Measurements from ENCODE around the gene CTDP1. TPM values are rescaled to one million over a fixed set of nuclear protein-coding genes. Genes with fewer than 3 reads are reported as not detected.

CTDP1 gene
- total and polyA plus RNA-seq, 5 donors from 2014 or later: 12.9 to 59.7 (median 16.7) TPM

GRCh38 chr18:79775441-79776221 lies 96.0 kb downstream of the CTDP1 start:
- Histone ChIP-seq H3K27ac (ENCODE audit: insufficient read depth, low read length, poor library complexity, severe bottlenecking) (no peak overlapping the region), H3K4me3 (ENCODE audit: low read depth, low read length) (no peak overlapping the region), H3K27me3 (ENCODE audit: control insufficient read depth, insufficient read depth, low read length) (no peaks in the 10 kb centered on the region), H3K4me1 (ENCODE audit: control insufficient read depth, insufficient read depth, low read length, poor library complexity, severe bottlenecking) (no peaks in the 10 kb centered on the region), H3K9me3 (ENCODE audit: control insufficient read depth in 2 of 2, low read length in 2 of 2) (no peaks in the 10 kb centered on the region), H3K36me3 (ENCODE audit: control insufficient read depth, insufficient read depth, low read length) (no peaks in the 10 kb centered on the region)
- Mint-ChIP-seq H3K36me3 (no peaks in the 10 kb centered on the region), H3K27ac (no peak overlapping the region), H3K27me3 (no peaks in the 10 kb centered on the region), H3K4me3 (no peak overlapping the region), H3K4me1 (no peaks in the 10 kb centered on the region), H3K9me3 (peaks cover 0 to 6% (median 1%) of the 10 kb centered on the region in 7 donors)
- no peak for ATAC-seq (ENCODE audit: low read depth in 2 of 2)
- DNase-seq: no peak

- Histone ChIP-seq H3K4me3 (ENCODE audit: low read depth, low read length) (no peak overlapping the region), H3K27me3 (ENCODE audit: control insufficient read depth, insufficient read depth, low read length) (no peaks in the 10 kb centered on the region), H3K27ac (ENCODE audit: insufficient read depth, low read length, poor library complexity, severe bottlenecking) (no peak overlapping the region), H3K9me3 (ENCODE audit: control insufficient read depth in 2 of 2, low read length in 2 of 2) (no peaks in the 10 kb centered on the region), H3K4me1 (ENCODE audit: control insufficient read depth, insufficient read depth, low read length, poor library complexity, severe bottlenecking) (no peaks in the 10 kb centered on the region), H3K36me3 (ENCODE audit: control insufficient read depth, insufficient read depth, low read length) (no peaks in the 10 kb centered on the region)
- H3K4me1 Mint-ChIP-seq: no peaks in the 10 kb centered on the region
- peaks cover 0 to 6% (median 1%) of the 10 kb centered on the region in 7 donors for H3K9me3 Mint-ChIP-seq
- H3K27me3 Mint-ChIP-seq: no peaks in the 10 kb centered on the region
- H3K27ac Mint-ChIP-seq: no peak overlapping the region
- no peak overlapping the region for H3K4me3 Mint-ChIP-seq
- no peaks in the 10 kb centered on the region for H3K36me3 Mint-ChIP-seq
- DNase-seq (no peak), ATAC-seq (ENCODE audit: low read depth in 2 of 2) (no peak)
These were observed 97.1 kb downstream of the CTDP1 start for GRCh38 chr18:79776674-79777073.

GRCh38 chr18:79778291-79778791 lies 98.7 kb downstream of the CTDP1 start:
- Histone ChIP-seq H3K4me1 (ENCODE audit: control insufficient read depth, insufficient read depth, low read length, poor library complexity, severe bottlenecking) (no peaks in the 10 kb centered on the region), H3K4me3 (ENCODE audit: low read depth, low read length) (no peak overlapping the region), H3K27ac (ENCODE audit: insufficient read depth, low read length, poor library complexity, severe bottlenecking) (no peak overlapping the region), H3K9me3 (ENCODE audit: control insufficient read depth in 2 of 2, low read length in 2 of 2) (no peaks in the 10 kb centered on the region), H3K27me3 (ENCODE audit: control insufficient read depth, insufficient read depth, low read length) (no peaks in the 10 kb centered on the region), H3K36me3 (ENCODE audit: control insufficient read depth, insufficient read depth, low read length) (no peaks in the 10 kb centered on the region)
- no peak overlapping the region for H3K4me3 Mint-ChIP-seq
- no peak for ATAC-seq (ENCODE audit: low read depth in 2 of 2)
- no peaks in the 10 kb centered on the region for H3K27me3 Mint-ChIP-seq
- no peaks in the 10 kb centered on the region for H3K4me1 Mint-ChIP-seq
- no peak overlapping the region for H3K27ac Mint-ChIP-seq
- peaks cover 0 to 6% (median 1%) of the 10 kb centered on the region in 7 donors for H3K9me3 Mint-ChIP-seq
- no peaks in the 10 kb centered on the region for H3K36me3 Mint-ChIP-seq
- no peak for DNase-seq

DNA sequence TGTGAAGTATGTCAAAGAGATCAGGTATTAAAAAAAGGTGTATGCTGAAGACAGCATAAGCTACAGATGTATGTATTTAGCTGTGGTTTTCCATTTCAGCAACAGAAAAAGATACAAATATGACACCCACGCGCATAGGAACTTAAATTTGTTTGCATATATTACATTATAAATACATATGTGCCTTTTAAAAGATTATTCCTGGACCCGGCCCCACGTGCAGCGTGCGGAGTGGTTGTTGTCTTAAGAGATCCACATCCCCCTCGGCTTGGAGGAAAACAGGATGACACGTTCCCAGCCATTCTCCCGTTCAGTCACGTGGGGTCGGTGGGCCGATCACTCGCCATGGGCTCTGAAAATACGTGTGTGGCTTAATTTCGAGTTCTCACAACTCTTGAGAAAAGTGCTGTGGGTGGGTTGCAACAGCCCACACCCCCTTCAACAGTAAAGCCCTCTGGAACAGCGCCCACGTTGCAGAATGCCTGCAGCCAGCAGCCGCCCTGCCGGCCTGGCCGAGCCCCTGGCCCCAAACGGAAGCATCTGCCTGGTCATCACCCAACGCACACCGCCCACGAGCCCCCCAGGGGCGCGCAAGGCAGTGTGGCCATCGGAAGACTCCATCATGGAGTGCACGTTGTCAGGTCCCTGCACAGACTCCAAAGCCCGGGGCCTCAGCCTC lies 99.6 kb downstream of the CTDP1 start:
- H3K9me3 Mint-ChIP-seq: peaks cover 0 to 6% (median 1%) of the 10 kb centered on the region in 7 donors
- H3K4me3 Mint-ChIP-seq: no peak overlapping the region
- H3K27me3 ChIP-seq (ENCODE audit: control insufficient read depth, insufficient read depth, low read length): no peaks in the 10 kb centered on the region
- no peaks in the 10 kb centered on the region for H3K9me3 ChIP-seq (ENCODE audit: control insufficient read depth in 2 of 2, low read length in 2 of 2)
- H3K4me3 ChIP-seq (ENCODE audit: low read depth, low read length): no peak overlapping the region
- H3K27me3 Mint-ChIP-seq: peaks cover 4% of the 10 kb centered on the region
- H3K36me3 ChIP-seq (ENCODE audit: control insufficient read depth, insufficient read depth, low read length): no peaks in the 10 kb centered on the region
- no peaks in the 10 kb centered on the region for H3K4me1 Mint-ChIP-seq
- H3K27ac Mint-ChIP-seq: no peak overlapping the region
- ATAC-seq (ENCODE audit: low read depth in 2 of 2): no peak
- H3K27ac ChIP-seq (ENCODE audit: insufficient read depth, low read length, poor library complexity, severe bottlenecking): no peak overlapping the region
- DNase-seq: no peak
- H3K36me3 Mint-ChIP-seq: no peaks in the 10 kb centered on the region
- no peaks in the 10 kb centered on the region for H3K4me1 ChIP-seq (ENCODE audit: control insufficient read depth, insufficient read depth, low read length, poor library complexity, severe bottlenecking)

GRCh38 chr18:79779700-79780190 lies 100.1 kb downstream of the CTDP1 start:
- Histone ChIP-seq H3K9me3 (ENCODE audit: control insufficient read depth in 2 of 2, low read length in 2 of 2) (no peaks in the 10 kb centered on the region), H3K27me3 (ENCODE audit: control insufficient read depth, insufficient read depth, low read length) (no peaks in the 10 kb centered on the region), H3K4me1 (ENCODE audit: control insufficient read depth, insufficient read depth, low read length, poor library complexity, severe bottlenecking) (no peaks in the 10 kb centered on the region), H3K4me3 (ENCODE audit: low read depth, low read length) (no peak overlapping the region), H3K27ac (ENCODE audit: insufficient read depth, low read length, poor library complexity, severe bottlenecking) (no peak overlapping the region), H3K36me3 (ENCODE audit: control insufficient read depth, insufficient read depth, low read length) (no peaks in the 10 kb centered on the region)
- DNase-seq (no peak), ATAC-seq (ENCODE audit: low read depth in 2 of 2) (no peak)
- peaks cover 6% of the 10 kb centered on the region for H3K27me3 Mint-ChIP-seq
- H3K27ac Mint-ChIP-seq: no peak overlapping the region
- H3K9me3 Mint-ChIP-seq: peaks cover 0 to 6% (median 1%) of the 10 kb centered on the region in 7 donors
- no peak overlapping the region for H3K4me3 Mint-ChIP-seq
- no peaks in the 10 kb centered on the region for H3K4me1 Mint-ChIP-seq
- no peaks in the 10 kb centered on the region for H3K36me3 Mint-ChIP-seq

- H3K4me3 ChIP-seq (ENCODE audit: low read depth, low read length): no peak overlapping the region
- no peak overlapping the region for H3K27ac ChIP-seq (ENCODE audit: insufficient read depth, low read length, poor library complexity, severe bottlenecking)
- Mint-ChIP-seq H3K27ac (no peak overlapping the region), H3K27me3 (peaks cover 10% of the 10 kb centered on the region), H3K4me3 (no peak overlapping the region), H3K4me1 (no peaks in the 10 kb centered on the region), H3K36me3 (no peaks in the 10 kb centered on the region), H3K9me3 (peaks cover 0 to 6% (median 1%) of the 10 kb centered on the region in 7 donors)
- no peaks in the 10 kb centered on the region for H3K4me1 ChIP-seq (ENCODE audit: control insufficient read depth, insufficient read depth, low read length, poor library complexity, severe bottlenecking)
- DNase-seq (no peak), ATAC-seq (ENCODE audit: low read depth in 2 of 2) (no peak)
- no peaks in the 10 kb centered on the region for H3K36me3 ChIP-seq (ENCODE audit: control insufficient read depth, insufficient read depth, low read length)
- H3K9me3 ChIP-seq (ENCODE audit: control insufficient read depth in 2 of 2, low read length in 2 of 2): no peaks in the 10 kb centered on the region
- no peaks in the 10 kb centered on the region for H3K27me3 ChIP-seq (ENCODE audit: control insufficient read depth, insufficient read depth, low read length)
These were observed 100.9 kb downstream of the CTDP1 start for GRCh38 chr18:79780547-79780946.

GRCh38 chr18:79781331-79781941 lies 101.8 kb downstream of the CTDP1 start:
- no peaks in the 10 kb centered on the region for H3K4me1 ChIP-seq (ENCODE audit: control insufficient read depth, insufficient read depth, low read length, poor library complexity, severe bottlenecking)
- Mint-ChIP-seq H3K4me1 (no peaks in the 10 kb centered on the region), H3K36me3 (no peaks in the 10 kb centered on the region), H3K27ac (no peak overlapping the region), H3K9me3 (peaks cover 0 to 6% (median 0%) of the 10 kb centered on the region in 7 donors), H3K4me3 (no peak overlapping the region), H3K27me3 (peaks cover 10% of the 10 kb centered on the region)
- no peak for DNase-seq
- no peaks in the 10 kb centered on the region for H3K27me3 ChIP-seq (ENCODE audit: control insufficient read depth, insufficient read depth, low read length)
- no peaks in the 10 kb centered on the region for H3K9me3 ChIP-seq (ENCODE audit: control insufficient read depth in 2 of 2, low read length in 2 of 2)
- no peak for ATAC-seq (ENCODE audit: low read depth in 2 of 2)
- no peak overlapping the region for H3K4me3 ChIP-seq (ENCODE audit: low read depth, low read length)
- no peak overlapping the region for H3K27ac ChIP-seq (ENCODE audit: insufficient read depth, low read length, poor library complexity, severe bottlenecking)
- H3K36me3 ChIP-seq (ENCODE audit: control insufficient read depth, insufficient read depth, low read length): no peaks in the 10 kb centered on the region
